H54 (cell line): ENCODE measurements around the gene RSRC2.
"Not testable (repeated sequence)": the region's sequence is repeated elsewhere in the genome, so short reads cannot be mapped to it uniquely, and the experiment has no call there.

ENCODE experiments used
- DNase-seq: peaks from one replicate; pipeline ENCODE4 v3.0.0; 2011; ENCODE audit warnings: low spot score, mixed read lengths; ENCODE audit not compliant: insufficient read length
- FAIRE-seq: peaks from 3 replicates; lab custom pipeline; 2011; peaks lifted over from hg19 to GRCh38; lab: Jason Lieb, UNC
- POLR2A ChIP-seq: IDR thresholded peaks from 2 replicates; pipeline ENCODE4 v1.6.1; 2011; ENCODE audit warnings: low read depth, mild to moderate bottlenecking, low read length

RSRC2 gene

GRCh38 chr12:122526683-122527477, at the start of gene RSRC2, which contains the start of gene KNTC1:
Gene RSRC2 (minus strand): TSS chr12:122526936. CDS start chr12:122526853, 83 bp downstream.
Gene KNTC1 (plus strand): TSS chr12:122527249. CDS start chr12:122530064, 2,815 bp downstream.
- peak; percentile 99 for FAIRE-seq
- TF ChIP-seq POLR2A, result peak; percentile 73
- DNase-seq, result peak; percentile 81

GRCh38 chr12:122571821-122572220, 45.1 kb upstream of the RSRC2 start:
- FAIRE-seq (no peak), DNase-seq (no peak)

GRCh38 chr12:122570006-122570405, 43.3 kb upstream of the RSRC2 start:
- peak; percentile 43 for FAIRE-seq
- DNase-seq, result peak; percentile 10

More at GRCh38 chr12:122571821-122572220, 45.1 kb upstream of the RSRC2 start:
- TF ChIP-seq POLR2A, result no peak

GRCh38 chr12:122569288-122569687, 42.6 kb upstream of the RSRC2 start:
- DNase-seq (no peak), FAIRE-seq (no peak)
- no peak for TF ChIP-seq POLR2A

- not testable (repeated sequence) for FAIRE-seq, DNase-seq
Observed at GRCh38 chr12:122566816-122567215, 40.1 kb upstream of the RSRC2 start.

- no peak for DNase-seq
- TF ChIP-seq POLR2A, result no peak
- no peak for FAIRE-seq
Observed at GRCh38 chr12:122563361-122563760, 36.6 kb upstream of the RSRC2 start.

GRCh38 chr12:122560138-122560537, 33.4 kb upstream of the RSRC2 start:
- FAIRE-seq, result no peak
- TF ChIP-seq POLR2A, result no peak
- no peak for DNase-seq

GRCh38 chr12:122558745-122559641, 32.3 kb upstream of the RSRC2 start:
- TF ChIP-seq POLR2A, result no peak
- DNase-seq (no peak), FAIRE-seq (no peak)

GRCh38 chr12:122547330-122547729, 20.6 kb upstream of the RSRC2 start:
- FAIRE-seq, result peak; percentile 33
- no peak for DNase-seq
- TF ChIP-seq POLR2A, result no peak

GRCh38 chr12:122545855-122546254, 19.1 kb upstream of the RSRC2 start:
- FAIRE-seq, result no peak

GRCh38 chr12:122544537-122544936, 17.8 kb upstream of the RSRC2 start:
- no peak for FAIRE-seq
- TF ChIP-seq POLR2A, result no peak
- DNase-seq, result no peak

More at GRCh38 chr12:122545855-122546254, 19.1 kb upstream of the RSRC2 start:
- TF ChIP-seq POLR2A, result no peak
- DNase-seq, result no peak

GRCh38 chr12:122538496-122538895, 11.8 kb upstream of the RSRC2 start:
- no peak for FAIRE-seq
- no peak for TF ChIP-seq POLR2A

GRCh38 chr12:122537021-122537420, 10.3 kb upstream of the RSRC2 start:
- TF ChIP-seq POLR2A, result no peak
- DNase-seq, result no peak
- no peak for FAIRE-seq

More at GRCh38 chr12:122538496-122538895, 11.8 kb upstream of the RSRC2 start:
- no peak for DNase-seq

GRCh38 chr12:122533856-122534255, 7.1 kb upstream of the RSRC2 start:
- no peak for TF ChIP-seq POLR2A
- FAIRE-seq, result no peak
- DNase-seq, result no peak
